ENCODE data around the gene DPF3. TPM values are rescaled to one million over a fixed set of nuclear protein-coding genes. Genes with fewer than 3 reads are reported as not detected.
A peak's percentile ranks its signal among the peaks of the same experiment; 100 is the strongest.

Gene DPF3
- total RNA-seq, 1 donor from 2014 or later: 5.2 TPM

DNA sequence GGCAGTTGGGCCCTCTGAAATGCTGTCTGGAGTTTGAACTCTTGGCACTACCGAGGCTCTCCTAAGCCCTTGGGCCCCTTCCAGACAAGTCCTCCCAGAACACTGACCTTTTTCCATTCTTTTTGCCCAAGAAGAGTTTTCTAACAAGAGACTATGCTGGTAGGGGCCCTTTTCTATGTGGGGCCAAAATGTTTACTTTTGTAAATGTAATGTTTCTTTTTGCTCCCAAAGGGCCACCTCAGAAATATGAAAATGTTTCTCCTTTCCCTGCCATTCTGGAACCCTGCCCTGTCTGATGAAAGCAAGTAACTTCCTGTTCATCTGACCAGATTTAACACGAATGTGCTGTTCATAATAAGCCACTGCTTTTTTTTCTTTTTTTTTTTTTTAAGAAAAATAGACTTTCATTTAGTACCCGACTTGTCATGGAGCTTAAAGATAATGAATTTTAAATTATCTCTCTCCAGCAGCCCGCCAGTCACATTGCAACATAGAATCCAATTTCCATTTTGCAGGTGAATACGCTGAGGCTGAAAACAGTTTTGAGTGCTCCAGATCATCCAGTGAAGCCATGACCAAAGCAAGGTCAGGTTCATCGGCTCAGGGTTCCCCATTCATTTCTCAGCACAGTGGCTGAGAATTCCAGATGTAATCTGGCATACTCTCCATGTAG, 169.9 kb downstream of the DPF3 start:
- DNase-seq (ENCODE audit: low spot score): no peak
- peak; percentile 82 for ATAC-seq

DNA sequence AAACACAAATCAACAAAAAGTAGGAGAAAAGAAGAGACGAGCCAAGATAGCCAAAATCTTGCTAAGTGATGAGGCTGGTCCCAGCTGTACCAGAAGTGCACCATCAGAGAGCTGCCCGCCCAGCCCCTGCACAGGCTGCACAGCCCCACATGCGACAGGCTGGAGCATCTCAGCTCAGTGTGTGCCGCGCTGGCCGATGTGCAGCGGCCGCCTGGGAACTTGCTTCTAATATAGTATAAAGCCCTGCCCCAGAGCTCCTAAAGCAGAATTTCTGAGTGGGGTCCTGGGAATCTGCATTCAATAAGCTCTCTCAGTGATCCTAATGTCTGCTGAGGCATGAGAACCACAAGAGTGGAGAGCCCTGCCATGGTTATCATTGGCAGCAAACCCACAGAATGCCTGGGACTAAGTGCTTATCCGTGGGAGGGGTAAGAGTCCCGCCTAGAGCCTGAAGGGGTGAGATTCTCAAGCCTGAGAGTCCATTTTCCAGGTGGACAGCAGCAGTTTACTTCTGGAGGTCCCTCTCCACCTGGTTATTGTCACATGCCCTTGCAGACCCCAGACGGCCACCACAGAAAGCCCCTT, 171.6 kb downstream of the DPF3 start:
- DNase-seq (ENCODE audit: low spot score): no peak

DNA sequence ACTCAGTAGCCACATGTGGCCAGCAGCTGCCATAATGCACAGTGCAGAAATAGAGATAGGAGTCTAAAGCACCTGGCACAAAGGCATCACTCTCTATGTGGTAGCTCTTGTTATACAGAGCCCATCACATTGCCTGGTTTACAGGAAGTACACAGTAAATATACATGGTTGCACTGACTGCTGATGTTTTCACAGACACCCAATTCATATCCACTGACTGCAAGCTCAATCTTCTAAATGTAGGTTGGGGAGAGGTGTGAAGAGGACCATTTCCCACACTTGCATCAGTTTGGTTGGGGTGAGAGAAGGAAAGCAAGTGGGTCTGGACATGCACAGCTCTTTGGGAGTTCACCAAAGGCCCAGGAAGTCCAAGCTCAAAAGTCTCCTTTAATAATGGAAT, 172.8 kb downstream of the DPF3 start:
- no peak for DNase-seq (ENCODE audit: low spot score)
- no peak for ATAC-seq

More for the DNA sequence above, 171.6 kb downstream of the DPF3 start:
- ATAC-seq: no peak

DNA sequence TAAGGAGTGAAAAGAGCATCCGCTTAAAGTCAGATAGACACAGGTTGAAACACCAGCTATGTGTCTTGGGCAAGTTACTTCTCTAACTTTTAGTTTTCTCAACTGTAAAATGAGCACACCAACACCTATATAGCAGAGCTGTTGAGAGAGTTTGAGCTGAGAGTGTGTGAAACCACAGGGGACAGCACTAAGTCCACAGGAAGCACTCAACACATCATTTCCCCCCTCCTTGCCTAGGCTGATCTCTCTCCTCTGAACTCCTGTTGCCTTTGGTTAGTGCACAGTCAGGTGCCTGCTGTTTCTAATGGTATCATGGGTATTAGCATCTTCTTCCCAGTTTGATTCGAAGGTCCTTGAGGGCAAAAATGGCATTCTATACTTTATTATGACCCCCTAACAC, 176.7 kb downstream of the DPF3 start:
- ATAC-seq (no peak), DNase-seq (ENCODE audit: low spot score) (no peak)

DNA sequence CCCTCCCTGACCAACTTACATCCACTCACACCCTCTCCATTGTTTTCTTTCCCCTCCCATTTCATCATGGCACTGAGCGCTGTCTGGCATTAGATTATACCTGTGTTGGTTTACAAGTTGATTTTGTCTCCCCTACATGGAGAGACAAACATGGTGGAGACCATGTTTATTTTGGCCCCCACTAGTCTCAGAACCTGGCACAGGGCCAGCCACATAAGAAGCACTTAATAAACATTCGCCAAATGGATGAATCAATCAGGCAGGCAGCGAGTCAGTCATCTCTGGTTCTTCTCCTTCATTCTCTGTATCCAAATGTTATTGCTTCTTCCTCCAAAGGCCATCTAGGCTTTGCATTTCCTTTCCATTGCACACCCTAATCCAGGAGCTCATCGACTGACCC, 177.4 kb downstream of the DPF3 start:
- DNase-seq (ENCODE audit: low spot score) (no peak), ATAC-seq (no peak)

DNA sequence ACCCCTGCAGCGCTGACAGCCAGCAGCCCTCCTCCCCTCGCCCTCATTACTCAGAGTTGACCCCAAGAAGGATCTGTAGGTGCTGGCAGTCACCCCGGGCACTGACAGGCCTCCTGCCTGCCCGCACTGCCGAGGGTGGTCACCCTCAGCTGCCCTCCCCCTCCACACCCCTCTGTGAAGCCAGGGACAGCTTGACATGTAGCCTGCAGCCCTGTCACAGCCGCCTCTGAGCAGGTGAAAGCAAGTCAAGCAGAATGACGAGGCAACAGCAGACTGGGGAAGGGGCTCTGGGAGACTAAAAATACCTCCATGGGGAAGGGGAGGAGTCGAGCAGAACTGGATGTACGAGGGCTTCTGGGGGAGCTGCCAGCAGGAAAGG, 178.1 kb downstream of the DPF3 start:
- DNase-seq (ENCODE audit: low spot score): no peak
- ATAC-seq: no peak

DNA sequence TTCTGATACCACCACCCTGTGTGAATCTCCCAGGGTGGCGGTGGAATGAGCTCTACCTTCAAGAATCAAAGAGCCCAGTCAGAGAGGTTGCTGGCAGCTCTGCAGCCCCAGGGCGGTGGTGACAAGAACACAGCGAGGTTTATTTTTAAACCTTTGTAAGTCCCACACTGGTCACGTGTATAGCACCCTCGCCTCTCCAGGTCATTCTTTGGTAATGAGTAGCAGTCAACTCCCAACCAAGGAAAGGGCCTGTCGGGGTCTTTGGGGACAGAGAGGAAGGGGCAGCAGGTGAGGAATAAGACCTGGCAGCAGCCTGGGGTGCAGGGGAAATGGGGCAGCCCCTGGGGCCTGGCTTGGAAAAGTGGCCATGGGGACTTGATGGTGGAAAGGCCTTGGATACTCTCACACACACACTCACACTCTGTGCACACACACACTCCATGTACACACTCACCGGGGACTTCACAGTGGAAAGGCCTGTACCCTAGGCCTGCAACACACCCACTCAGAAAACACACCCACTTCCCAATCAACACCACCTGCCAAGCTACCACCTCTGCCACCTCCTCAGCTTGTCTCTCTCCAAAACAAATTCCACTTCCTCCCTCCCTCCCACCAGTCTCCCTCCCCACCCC, 178.6 kb downstream of the DPF3 start:
- DNase-seq (ENCODE audit: low spot score) (no peak), ATAC-seq (no peak)

DNA sequence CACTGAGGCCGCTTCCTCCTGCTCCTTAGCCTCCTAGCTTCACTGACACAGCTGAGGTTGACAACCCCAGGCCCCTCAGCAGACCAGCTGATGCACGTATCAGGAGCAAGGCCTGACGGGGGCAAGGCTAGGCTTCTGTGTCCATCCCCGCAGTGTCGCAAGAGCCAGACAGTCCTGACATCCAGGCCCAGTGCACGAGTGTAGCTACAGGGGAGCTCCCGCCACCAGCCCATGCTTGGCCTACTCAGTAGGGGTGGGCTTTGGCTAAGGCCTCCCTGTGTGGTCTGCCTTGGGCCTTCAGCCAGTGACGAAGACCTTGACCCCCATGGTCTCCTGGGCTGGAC, 179.1 kb downstream of the DPF3 start:
- DNase-seq (ENCODE audit: low spot score): no peak
- peak; percentile 19 for ATAC-seq

DNA sequence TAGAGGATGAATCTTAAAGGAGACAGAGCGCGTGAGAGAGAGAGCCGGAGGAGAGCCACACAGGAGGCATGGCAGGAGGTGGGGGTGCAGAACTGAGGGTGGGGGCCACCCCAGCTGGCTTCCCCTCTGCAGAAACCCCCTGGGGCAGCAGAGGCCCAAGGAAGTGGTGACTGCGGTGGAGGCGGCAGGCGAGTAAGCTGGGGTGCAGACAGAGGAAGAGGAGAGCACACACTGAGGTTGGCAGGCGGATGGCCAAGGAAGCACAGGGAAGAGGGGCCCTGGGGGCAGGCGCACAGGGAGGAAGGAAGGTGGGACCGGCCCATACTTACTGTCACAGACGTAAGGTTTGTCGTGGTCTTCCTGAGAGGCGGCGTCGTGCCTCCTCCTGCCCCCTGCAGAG, 179.8 kb downstream of the DPF3 start:
- ATAC-seq (no peak), DNase-seq (ENCODE audit: low spot score) (no peak)

DNA sequence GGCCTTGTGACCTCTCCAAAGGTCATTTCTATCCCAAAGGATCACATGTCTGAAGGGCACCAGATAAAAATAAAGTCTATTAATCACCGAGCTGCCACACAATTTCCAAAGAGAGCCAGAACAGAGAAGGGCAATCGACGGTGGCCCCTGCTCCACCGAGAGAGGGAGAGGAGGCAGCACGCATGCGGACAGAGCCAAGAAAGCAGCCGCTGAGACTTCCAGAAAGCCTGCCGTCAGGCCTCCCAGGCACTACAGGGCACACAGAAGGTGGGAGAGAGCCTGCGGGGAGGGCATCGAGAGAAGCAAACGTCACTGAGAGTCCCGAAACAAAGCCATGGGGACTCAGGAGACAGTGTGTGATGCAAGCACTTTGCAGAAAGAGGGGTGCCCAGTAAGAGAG, 182.0 kb downstream of the DPF3 start:
- ATAC-seq: no peak
- no peak for DNase-seq (ENCODE audit: low spot score)

DNA sequence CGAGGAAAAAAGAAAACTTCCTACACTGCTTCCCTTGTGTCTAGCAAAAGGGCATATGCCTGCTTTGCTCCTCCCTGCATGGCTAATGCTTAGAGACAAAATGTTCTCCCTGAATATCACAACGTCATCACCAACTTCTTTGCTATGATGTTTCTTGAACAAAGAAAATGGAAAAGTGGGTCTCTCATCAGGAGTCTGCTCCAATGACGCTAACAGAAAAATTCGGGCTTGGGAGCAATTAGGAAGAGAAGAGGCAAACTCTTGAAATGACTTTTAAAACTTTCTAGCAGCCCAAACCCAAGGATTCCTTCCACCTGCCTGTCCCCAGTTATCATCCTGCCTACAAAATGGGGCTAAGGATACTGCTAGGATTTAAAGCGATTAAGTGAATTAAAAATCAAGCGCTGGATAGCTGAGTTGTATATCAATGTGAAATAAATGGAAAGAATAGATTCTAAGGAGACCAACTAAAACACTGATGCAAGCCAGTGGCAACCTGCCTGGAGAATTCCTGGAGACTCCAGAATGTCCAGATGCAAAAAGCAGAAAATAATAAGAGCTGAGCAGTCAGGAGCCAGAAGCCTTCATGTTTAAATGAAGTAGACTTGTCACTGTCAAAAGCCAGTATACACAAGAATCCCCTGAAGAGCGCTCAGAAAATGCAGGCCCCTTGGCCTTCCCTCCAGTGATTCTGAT, 183.8 kb downstream of the DPF3 start:
- DNase-seq (ENCODE audit: low spot score) (no peak), ATAC-seq (no peak)

DNA sequence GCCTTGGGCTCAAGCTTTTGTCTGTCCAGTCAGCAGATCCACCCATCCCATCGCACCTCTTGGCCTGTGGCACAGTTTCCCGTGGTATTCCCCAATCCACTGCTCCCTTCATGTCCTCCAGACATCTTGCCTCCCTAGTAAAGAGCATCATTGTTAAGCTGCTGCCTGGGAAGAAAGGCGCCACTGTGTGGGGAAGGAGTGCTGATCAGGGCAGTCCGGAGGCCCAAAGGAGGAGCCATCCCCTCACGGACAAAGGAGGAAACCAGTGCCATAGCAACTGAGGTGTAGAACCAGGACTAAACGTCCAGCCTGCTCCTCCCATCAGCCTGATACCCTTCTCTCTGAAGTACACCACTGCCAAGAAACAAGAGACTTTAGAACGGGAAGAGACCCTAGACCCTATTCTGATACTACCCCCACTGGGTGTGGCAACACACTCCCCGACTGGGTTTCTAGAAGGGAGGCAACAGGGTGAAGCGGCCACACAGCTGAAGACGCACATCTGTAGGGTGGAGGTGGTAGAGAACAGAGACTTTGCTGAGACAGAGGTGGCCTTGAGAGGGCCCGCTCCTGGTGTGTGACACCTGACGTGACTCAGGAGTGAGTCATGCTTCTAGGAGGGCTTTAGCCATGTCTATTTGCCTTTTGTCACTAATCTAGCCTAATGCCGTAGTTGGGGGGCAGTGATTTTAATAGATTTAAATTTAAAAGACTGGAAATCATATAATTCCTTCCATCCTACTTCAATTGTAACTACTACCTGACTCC, 185.0 kb downstream of the DPF3 start:
- DNase-seq (ENCODE audit: low spot score) (no peak), ATAC-seq (no peak)

DNA sequence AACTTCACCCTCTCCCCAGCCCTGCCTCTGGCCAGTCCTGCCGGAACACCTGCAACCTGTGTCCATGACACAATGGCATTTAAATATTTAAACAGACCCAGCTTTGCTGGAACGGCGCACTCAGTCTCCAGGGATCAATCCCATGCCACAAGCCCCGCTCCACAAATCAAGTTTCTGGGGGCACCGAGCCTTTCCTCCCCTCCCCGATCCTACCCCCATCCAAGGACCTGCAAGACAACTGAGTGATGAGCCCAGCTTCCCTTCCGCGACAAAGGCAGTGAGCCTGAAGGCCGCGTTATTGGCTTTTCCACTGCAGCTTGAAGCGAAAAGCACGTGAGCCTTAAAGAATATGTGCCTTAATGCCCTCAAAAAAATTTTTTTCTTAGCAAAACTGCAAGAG, 185.7 kb downstream of the DPF3 start:
- no peak for ATAC-seq
- DNase-seq (ENCODE audit: low spot score): no peak

DNA sequence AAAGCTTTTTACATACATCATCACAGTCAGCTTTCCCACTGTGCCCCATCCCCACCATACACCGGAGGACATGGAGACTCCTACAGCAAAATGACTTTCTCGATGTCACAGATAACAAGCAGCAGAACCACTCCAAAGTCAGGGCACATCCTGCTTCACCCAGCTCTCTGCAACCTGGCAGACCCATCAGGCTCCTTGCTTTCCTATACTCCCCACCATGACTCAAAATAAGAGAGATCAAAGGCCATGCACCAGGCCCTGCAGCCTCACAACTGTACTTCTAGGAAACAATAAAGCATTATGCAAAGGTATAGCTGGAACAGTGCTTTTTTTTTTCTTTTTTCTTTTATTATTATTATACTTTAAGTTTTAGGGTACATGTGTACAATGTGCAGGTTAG, 187.4 kb downstream of the DPF3 start:
- ATAC-seq (no peak), DNase-seq (ENCODE audit: low spot score) (no peak)

DNA sequence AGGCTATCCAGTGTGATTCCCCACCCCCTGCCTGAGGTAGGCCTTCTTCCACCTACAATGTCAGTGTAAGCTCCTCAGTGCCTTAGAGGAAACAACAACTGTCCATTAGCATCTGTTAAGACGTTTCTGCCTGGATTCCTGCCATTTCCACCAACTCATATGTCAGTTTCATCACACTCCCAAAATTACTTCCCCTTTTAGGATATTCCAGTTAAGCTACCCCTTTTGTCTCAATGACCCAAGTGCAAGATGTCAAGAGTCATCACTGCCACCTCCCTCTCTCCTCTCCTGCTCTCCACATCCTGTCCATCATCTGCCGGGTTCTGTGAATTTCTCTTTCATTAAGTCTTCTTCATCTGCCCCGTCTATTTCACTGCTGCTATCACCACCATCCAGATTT, 189.4 kb downstream of the DPF3 start:
- no peak for ATAC-seq
- no peak for DNase-seq (ENCODE audit: low spot score)

DNA sequence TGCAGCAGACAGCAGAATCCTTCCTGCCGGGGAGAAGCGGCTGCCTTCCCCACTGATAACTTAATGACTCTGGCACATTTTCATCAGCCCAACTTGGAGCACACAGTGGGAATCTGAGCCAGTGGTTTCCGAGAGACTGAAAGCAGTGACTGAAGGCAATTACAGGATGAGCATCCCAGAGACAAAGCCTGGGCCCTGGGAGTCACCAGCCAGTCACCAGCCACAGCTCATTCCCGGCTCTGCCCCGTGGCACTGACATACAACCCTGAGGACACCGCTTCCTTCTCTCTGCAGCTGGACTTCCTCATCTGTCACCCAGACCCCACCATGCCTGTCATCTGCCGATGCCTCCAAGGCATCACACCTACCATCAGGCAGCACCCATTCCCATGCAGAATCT, 192.3 kb downstream of the DPF3 start:
- ATAC-seq (no peak), DNase-seq (ENCODE audit: low spot score) (no peak)

DNA sequence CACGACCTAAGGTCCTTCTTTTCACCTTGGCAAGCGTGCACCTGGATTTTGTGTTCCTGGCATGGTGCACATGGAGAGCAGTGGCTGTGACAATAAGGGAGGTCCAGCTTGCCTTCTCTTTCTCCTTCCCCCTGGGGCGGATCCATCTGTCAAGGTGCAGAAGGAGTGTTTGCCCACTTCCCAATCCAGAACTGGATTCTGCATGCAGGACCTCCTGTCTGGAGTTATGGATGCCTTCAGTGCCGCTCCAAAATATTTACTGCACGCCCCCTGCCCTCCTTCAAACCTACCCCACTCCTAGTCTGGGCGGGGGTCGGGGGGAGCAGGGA, 192.7 kb downstream of the DPF3 start:
- DNase-seq (ENCODE audit: low spot score) (no peak), ATAC-seq (no peak)

DNA sequence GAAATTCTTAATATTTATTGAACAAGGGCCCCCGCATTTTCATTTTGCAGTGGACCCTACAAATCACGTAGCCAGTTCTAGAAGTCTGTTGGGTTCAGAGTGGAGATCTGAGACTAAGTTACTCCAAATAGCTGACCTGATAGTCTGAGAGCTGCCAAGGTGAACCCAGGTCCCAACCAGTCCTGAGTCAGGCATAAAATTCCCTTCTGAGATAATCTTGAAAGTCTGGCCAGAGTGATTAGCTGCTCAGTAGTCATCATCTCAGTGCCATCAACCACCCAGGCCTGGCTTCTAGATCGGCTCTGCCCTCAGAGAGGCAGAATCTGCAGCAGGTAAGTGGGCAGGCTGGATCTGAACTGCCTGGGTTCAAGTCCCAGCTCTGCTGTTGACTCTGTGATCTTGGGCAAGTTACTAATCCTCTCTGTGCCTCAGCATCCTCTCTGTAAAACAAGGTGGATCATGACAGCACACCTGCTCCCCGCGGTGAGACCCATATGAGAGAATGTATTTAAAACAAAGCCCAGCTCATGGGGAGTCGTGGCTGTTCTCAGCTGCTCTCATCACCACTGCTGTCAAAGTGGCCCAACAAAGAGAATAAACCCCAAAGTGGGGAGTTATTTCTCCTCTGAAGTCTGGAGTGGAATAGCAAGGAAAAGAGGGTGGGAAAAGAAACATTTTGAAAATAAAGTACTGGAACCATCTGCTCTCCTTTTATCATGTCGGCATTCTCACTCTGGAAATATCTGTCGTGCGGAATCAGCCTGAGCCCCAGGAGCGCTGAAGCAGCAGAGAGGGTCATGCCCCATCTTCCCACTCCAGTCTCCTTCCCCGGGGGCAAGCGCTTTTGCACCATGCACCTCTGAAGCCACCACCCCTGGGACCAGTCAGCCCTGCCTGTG, 193.3 kb downstream of the DPF3 start:
- ATAC-seq (no peak), DNase-seq (ENCODE audit: low spot score) (no peak)

DNA sequence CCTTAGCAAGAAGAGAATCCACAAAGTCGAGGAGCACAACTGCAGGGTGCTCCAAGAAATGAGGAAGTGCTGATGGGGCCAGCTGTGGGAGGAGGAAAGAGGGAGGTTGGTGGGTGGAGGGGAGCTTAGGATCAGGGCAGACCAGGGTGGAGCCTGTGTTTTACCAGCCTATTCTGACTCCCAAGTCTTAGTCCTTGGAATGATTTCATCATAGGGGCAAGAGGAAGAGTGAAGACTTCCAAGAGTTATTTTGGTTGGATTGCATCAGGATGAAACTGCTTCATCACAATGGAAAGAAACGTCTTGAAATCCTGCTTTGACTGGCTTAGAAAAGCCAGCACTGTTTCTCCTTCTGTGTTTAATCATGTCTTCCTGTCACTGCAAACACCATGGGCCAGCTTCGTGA, 194.0 kb downstream of the DPF3 start:
- DNase-seq (ENCODE audit: low spot score): no peak

DNA sequence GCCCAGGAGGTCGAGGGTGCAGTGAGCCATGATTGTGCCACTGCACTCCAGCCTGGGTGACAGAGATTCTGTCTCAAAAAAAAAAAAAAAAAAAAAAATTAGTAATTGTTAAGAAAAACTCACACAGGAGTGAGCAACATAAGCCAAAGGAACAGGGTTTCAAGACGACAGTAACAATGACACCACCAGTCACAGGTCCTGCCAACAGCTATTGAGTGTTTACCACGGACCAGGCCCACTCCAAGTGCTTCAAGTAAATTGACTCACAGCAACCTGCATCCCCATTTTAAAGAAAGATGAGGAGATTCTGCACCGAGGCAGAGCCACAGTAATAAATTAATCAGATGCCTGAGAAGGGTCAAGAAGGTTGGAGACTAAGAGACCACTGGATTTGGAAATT, 194.5 kb downstream of the DPF3 start:
- DNase-seq (ENCODE audit: low spot score) (no peak), ATAC-seq (no peak)

More for the DNA sequence above, 194.0 kb downstream of the DPF3 start:
- peak; percentile 45 for ATAC-seq

DNA sequence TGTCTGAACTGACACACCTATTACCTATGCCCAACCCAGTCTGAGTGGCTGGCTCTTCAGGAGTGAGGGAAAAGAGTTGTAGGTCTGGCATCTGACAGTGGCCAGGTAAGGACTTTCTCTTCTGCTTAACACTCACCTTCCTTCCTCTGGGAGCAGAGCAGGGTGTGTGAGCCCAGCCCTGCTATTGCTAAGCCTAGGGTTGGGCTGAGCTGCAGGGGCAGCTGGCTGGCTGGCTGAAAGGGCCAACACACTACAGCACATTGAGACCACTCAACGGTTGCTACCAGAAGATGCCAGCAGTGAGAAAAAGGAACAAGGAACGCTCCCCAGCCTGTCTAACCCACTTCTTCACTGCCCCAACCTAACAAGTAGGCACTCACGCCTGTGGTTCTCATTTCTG, 201.2 kb downstream of the DPF3 start:
- ATAC-seq (no peak), DNase-seq (ENCODE audit: low spot score) (no peak)
